ENCODE measurements around the gene AUTS2.
"Not testable (repeated sequence)": the region's sequence is repeated elsewhere in the genome, so short reads cannot be mapped to it uniquely, and the experiment has no call there.

The AUTS2 gene

GRCh38 chr7:70787286-70787685 is 1189.0 kb downstream of the AUTS2 start:
- no peak for DNase-seq (ENCODE audit: low spot score)

DNA sequence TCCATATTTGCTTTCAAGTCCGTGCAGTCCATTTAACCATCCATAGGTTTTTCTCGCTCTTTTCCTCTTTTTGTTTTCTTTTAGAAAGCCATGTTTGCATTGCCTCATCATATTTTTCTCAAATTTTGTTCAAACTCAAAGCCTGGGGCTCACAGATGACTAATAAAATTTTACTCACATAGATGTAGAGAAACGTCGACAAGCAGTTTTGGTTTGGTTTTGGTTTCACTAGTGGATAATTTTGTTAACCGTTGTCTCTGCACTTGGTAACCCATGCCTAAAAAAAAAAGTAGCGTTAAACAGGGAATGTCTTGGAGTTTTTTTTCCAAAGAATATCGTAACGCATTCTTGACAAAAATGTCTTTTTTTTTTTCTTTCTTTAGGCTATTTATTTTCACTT is 1189.5 kb downstream of the AUTS2 start:
- no peak for DNase-seq (ENCODE audit: low spot score)

- no peak for DNase-seq (ENCODE audit: low spot score)
These were observed 1190.0 kb downstream of the AUTS2 start for GRCh38 chr7:70788276-70788675.

- no peak for DNase-seq (ENCODE audit: low spot score)
These were observed 1191.4 kb downstream of the AUTS2 start for GRCh38 chr7:70789481-70790214.

- no peak for DNase-seq (ENCODE audit: low spot score)
These were observed 1192.2 kb downstream of the AUTS2 start for GRCh38 chr7:70790215-70791073.

- no peak for DNase-seq (ENCODE audit: low spot score)
These were observed 1193.1 kb downstream of the AUTS2 start for GRCh38 chr7:70791341-70791740.

DNA sequence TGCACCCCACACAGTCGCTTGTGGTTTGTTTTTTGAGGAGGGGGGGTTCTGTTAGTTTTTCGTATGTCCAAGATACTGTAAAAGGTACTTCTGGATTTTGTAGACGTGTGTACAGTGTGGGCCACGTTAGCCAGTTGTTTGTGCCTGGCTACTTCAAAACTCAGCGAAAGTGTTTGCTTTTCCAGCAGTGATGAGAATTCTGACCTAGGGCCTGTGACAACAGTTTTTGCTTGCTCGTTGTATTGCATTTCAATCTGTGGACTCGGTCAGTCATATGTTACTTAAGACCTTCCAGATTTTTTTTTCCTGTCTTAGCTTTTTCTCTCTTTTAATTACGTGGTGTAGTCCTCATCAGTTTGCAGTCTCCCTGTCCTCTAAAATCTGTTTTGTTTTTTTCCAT is 1194.8 kb downstream of the AUTS2 start:
- no peak for DNase-seq (ENCODE audit: low spot score)

DNA sequence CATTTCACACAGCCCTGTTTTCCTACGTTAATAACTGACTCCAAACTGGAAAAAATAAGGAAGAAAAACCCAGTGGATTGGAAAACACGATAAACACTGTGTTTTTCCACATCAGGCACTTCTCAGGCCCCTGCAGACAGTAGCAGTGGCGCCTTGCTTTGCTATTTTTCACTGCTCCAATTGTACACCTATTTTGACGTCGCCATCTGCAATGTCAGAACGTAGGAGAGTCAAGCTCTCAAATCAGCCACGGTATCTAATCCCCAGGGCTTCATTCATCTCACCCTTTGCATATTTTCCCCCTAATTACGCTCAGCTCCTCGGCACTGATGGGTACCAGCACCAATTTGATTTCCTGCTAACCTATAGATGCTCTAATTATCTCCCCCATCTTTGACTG is 1195.5 kb downstream of the AUTS2 start:
- DNase-seq (ENCODE audit: low spot score) = no peak

DNA sequence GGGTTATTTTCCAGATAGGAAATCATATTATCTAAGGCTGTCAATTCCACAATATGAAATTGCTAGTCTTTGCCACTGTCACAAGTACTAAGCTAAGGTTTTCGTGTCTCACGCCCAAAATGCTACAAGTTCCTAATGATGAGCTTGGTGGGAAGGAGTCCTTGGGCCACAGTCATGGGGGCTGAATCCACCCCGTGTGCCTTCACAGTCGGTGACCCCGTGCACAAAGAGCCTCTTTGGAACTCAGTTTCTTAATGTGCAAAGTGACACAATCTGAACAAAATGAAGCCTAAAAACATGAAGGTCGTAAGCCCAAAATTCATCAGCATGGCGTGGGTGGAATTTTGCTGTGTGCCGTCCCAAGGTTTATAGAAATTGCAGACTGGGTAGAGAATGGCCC is 1196.7 kb downstream of the AUTS2 start:
- DNase-seq (ENCODE audit: low spot score) = no peak

GRCh38 chr7:70795948-70796347 is 1197.7 kb downstream of the AUTS2 start:
- DNase-seq (ENCODE audit: low spot score) = no peak

- no peak for DNase-seq (ENCODE audit: low spot score)
These were observed 1198.8 kb downstream of the AUTS2 start for GRCh38 chr7:70797109-70797514.

DNA sequence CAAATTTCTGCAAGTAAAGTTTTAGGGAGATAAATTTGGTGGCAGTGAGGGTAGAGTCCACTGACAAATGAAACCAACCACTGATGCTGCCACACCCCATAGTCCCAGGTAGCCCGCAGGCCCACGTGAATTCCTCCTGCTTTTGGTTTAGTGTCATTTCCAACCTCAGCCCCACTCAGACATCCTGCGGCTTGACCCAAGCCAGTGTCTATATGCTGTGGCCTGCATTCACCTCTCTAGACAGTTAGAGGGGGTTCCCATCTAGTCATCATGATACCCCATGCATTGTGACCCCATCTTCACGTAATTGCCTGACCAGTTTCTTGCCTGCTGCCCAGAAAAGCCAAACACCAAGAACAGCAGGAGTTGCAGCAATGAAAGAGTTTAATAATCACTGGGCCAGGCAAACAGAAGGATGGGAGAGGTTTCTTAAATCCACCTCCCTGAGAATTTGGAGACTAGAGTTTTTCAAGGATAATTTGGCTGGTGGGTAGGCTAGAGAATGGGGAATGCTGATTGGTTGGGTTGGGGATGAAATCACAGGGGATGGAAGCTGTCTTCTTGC is 1201.6 kb downstream of the AUTS2 start:
- DNase-seq (ENCODE audit: low spot score) = no peak

DNA sequence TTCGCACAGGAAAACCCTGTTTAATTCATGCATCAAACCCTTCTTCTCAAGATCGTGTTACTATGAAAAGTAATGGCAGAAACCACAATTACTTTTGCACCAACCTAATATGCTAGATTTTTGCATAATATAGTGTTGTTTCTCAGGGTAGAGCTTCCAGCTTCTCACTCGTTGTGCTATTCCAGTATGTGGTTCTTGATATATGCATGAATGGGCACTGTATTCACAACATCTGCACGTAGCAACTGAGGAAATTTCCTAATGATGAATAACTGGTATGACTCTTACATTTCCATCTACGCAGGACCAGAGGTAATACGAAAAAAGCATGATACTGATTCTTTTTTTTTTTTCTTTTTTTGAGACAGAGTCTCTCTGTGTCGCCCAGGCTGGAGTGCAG is 1207.1 kb downstream of the AUTS2 start:
- DNase-seq (ENCODE audit: low spot score) = no peak

DNA sequence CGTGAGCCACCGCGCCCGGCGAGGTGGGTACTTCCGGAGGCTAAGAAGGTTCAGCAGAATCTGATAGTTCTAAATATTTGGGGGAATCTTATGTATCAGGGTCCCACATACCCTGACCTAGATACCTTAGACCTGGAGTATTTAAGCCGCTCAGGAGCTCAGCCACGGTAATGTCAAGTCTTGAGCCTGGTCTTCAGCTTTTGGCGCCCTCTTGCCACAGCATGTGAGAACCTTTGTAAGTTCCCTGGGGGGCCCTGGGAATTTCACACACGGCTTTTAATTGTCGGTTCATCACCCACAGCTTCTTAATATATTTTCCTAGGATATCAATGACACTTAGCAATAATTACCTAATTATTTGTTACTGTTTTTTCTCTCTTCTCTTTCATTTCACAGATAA is 1209.4 kb downstream of the AUTS2 start:
- no peak for DNase-seq (ENCODE audit: low spot score)

DNA sequence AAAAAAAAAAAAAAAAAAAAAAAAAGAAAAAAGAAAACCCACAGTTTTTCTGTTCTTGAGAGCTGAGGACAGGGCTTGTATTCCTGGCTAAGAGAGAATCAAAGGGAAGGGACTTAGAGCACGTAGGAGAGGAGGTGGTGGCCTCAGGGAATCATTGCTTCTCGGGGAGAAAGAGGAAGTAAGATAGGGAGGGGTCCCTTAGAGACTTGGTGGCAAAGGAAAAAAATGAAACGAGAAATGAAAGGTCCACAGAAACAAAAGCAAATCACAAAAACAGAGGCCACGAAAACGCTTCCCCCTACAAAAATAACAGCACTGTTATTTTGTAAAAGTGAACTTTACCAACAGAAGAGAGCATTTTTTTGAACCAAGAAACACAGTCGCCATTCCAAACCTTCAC is 1210.6 kb downstream of the AUTS2 start:
- no peak for DNase-seq (ENCODE audit: low spot score)

DNA sequence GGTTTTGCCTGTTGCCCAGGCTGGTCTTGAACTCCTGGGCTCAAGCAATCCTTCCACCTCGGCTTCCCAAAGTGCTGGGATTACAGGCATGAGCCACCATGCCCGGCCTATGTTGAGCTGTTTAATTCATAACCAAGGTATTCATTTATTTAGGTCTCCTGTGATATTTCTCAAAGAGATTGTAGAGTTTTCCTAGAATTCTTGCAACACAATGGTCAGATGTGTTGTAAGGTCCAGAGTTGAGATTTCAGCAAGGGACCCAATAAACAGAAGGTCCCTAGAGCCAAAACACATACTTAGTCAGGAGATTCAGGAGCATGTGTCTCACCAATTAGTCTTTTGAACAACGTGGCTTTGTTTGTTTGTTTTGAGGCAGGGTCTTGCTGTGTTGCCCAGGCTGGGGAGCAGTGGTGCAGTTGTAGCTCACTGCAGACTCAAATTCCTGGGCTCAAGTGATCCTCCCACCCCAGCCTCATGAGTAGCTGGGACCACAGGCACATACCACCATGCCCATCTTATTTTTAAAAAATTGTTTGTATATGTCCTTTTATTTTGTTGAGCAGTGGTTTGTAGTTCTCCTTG is 1212.4 kb downstream of the AUTS2 start:
- DNase-seq (ENCODE audit: low spot score) = no peak

- DNase-seq (ENCODE audit: low spot score) = peak; percentile 25
These were observed 1214.2 kb downstream of the AUTS2 start for GRCh38 chr7:70812511-70812910.

GRCh38 chr7:70822490-70822889 is 1224.2 kb downstream of the AUTS2 start:
- not testable (repeated sequence) for DNase-seq (ENCODE audit: low spot score)

GRCh38 chr7:70829221-70830059 is 1231.2 kb downstream of the AUTS2 start:
- peak; percentile 49 for DNase-seq (ENCODE audit: low spot score)

- DNase-seq (ENCODE audit: low spot score) = no peak
These were observed 1231.8 kb downstream of the AUTS2 start for GRCh38 chr7:70830060-70830395.

GRCh38 chr7:70830426-70830825 is 1232.2 kb downstream of the AUTS2 start:
- no peak for DNase-seq (ENCODE audit: low spot score)

DNA sequence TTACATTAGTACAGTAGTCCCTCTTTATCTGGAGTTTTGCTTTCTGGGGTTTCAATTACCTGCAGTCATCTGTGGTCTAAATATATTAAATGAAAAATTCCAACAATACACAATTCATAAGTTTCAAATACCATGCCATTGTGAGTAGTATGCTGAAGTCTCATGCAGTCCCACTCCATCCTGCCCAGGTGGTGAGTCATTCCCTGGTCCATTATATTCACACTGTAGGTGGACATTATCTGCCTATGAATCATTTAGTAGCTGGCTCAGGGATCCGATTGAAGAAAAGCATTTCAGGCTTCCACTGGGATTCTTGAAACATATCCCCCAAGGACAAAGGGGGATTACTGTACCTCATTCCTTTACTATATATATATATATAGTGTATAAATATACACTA is 1235.5 kb downstream of the AUTS2 start:
- DNase-seq (ENCODE audit: low spot score) = peak; percentile 77
